ENCODE measurements around the gene POLD3.

POLD3 gene

DNA sequence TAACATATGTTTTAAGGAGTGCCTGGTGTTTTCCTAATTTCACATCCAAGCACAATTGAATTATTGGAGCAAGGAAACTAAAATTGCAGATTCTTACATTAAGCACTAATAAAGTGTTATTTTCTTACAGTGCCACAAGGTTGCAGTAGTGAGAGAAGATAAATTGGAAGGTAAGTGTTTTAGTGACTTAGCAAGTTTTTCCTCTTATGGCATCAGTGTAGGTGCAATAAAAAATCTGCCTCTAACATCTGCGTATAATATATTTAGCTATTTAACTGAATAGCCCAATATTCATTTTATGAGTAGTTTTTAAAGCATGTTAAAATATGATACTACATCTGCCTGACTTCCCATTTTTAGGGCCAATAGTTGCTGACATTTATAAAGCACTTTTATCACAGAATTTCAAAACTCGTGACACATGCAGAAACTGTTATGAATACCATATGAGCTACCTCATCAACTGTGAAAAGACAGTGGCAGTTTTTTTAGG, 19.0 kb downstream of the POLD3 start:
- H2AK5ac ChIP-seq (ENCODE audit: low read depth, low read length) = no peak overlapping the region
- no peak overlapping the region for H3K4ac ChIP-seq (ENCODE audit: low read length)
- H3K36me3 ChIP-seq (replicated peaks in 1 of 2; ENCODE audit: control insufficient read depth in 2 of 2, insufficient read depth in 2 of 2, low read length in 2 of 2) = peaks cover 20 to 93% of the 10 kb centered on the region in 2 donors
- H3K23ac ChIP-seq (ENCODE audit: low read depth, low read length, poor library complexity) = no peak overlapping the region
- H2BK12ac ChIP-seq (ENCODE audit: low read length) = no peak overlapping the region
- H3K4me3 ChIP-seq (ENCODE audit: low read length in 2 of 2) = no peak overlapping the region
- no peak overlapping the region for H3K14ac ChIP-seq (ENCODE audit: low read length)
- H4K91ac ChIP-seq (ENCODE audit: low read depth, low read length, poor library complexity) = no peak overlapping the region
- H2BK5ac ChIP-seq (ENCODE audit: low read length) = no peak overlapping the region
- H3K27ac ChIP-seq (replicated peaks; ENCODE audit: low read length) = no peak overlapping the region
- no peak for DNase-seq (ENCODE audit: low spot score)
- no peak overlapping the region for H2BK120ac ChIP-seq (ENCODE audit: low read depth, low read length)
- H4K8ac ChIP-seq (ENCODE audit: low read depth, low read length) = no peak overlapping the region
- no peaks in the 10 kb centered on the region for H3K4me1 ChIP-seq (ENCODE audit: control insufficient read depth in 2 of 2, insufficient read depth in 1 of 2, low read depth in 1 of 2, low read length in 2 of 2)
- H3K9me3 ChIP-seq (replicated peaks in 1 of 2; ENCODE audit: control insufficient read depth in 2 of 2, insufficient read depth in 1 of 2, low read depth in 1 of 2, low read length in 2 of 2) = peaks cover 0 to 20% of the 10 kb centered on the region in 2 donors
- H3K79me1 ChIP-seq (ENCODE audit: low read depth, low read length) = no peaks in the 10 kb centered on the region
- H3K18ac ChIP-seq (ENCODE audit: low read length) = no peak overlapping the region
- H3K4me2 ChIP-seq (ENCODE audit: insufficient read depth, low read length, poor library complexity, severe bottlenecking) = no peak overlapping the region
- H2AFZ ChIP-seq (ENCODE audit: low read length) = no peak overlapping the region
- no CpG with 5 or more reads among the region's 2 CpGs for WGBS, 2 donors (ENCODE audit: extremely low coverage in 2 of 2, insufficient read length in 2 of 2, insufficient replicate concordance in 1 of 2)
- H3K27me3 ChIP-seq (ENCODE audit: control insufficient read depth in 3 of 3, insufficient read depth in 3 of 3, low read depth in 1 of 3, low read length in 3 of 3) = no peaks in the 10 kb centered on the region
- H3K9ac ChIP-seq (ENCODE audit: low read depth, low read length, poor library complexity) = no peak overlapping the region
- H2BK15ac ChIP-seq (ENCODE audit: low read length) = no peak overlapping the region

DNA sequence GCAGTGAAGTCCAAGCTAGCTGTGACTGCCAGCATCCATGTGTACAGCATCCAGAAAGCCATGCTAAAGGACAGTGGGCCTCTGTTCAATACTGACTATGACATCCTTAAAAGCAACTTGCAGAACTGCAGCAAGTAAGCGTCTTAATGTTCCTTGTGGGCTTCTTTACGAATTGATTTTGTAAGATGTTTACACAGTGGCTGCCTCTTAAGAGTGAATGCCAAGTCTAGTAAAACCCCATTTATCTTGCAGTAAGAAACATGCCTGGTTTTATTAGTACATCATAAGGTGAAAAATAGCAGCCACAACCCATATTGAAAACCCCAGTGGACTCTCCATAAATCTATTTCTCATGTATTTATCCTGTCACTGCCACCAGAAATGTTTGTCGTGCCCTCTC, 20.5 kb downstream of the POLD3 start:
- Histone ChIP-seq H3K9me3 (replicated peaks in 1 of 2; ENCODE audit: control insufficient read depth in 2 of 2, insufficient read depth in 1 of 2, low read depth in 1 of 2, low read length in 2 of 2) (peaks cover 0 to 20% of the 10 kb centered on the region in 2 donors), H3K18ac (ENCODE audit: low read length) (no peak overlapping the region), H3K4ac (ENCODE audit: low read length) (no peak overlapping the region), H3K4me3 (ENCODE audit: low read length in 2 of 2) (no peak overlapping the region), H3K79me1 (ENCODE audit: low read depth, low read length) (no peaks in the 10 kb centered on the region), H3K36me3 (replicated peaks in 1 of 2; ENCODE audit: control insufficient read depth in 2 of 2, insufficient read depth in 2 of 2, low read length in 2 of 2) (peaks cover 19 to 96% of the 10 kb centered on the region in 2 donors), H2AFZ (ENCODE audit: low read length) (no peak overlapping the region), H4K91ac (ENCODE audit: low read depth, low read length, poor library complexity) (no peak overlapping the region), H3K4me2 (ENCODE audit: insufficient read depth, low read length, poor library complexity, severe bottlenecking) (no peak overlapping the region), H3K4me1 (ENCODE audit: control insufficient read depth in 2 of 2, insufficient read depth in 1 of 2, low read depth in 1 of 2, low read length in 2 of 2) (no peaks in the 10 kb centered on the region), H3K14ac (ENCODE audit: low read length) (no peak overlapping the region), H2BK12ac (ENCODE audit: low read length) (no peak overlapping the region), H3K23ac (ENCODE audit: low read depth, low read length, poor library complexity) (no peak overlapping the region), H2BK5ac (ENCODE audit: low read length) (no peak overlapping the region), H3K27me3 (ENCODE audit: control insufficient read depth in 3 of 3, insufficient read depth in 3 of 3, low read depth in 1 of 3, low read length in 3 of 3) (no peaks in the 10 kb centered on the region), H4K8ac (ENCODE audit: low read depth, low read length) (no peak overlapping the region), H2AK5ac (ENCODE audit: low read depth, low read length) (no peak overlapping the region), H2BK120ac (ENCODE audit: low read depth, low read length) (no peak overlapping the region), H3K9ac (ENCODE audit: low read depth, low read length, poor library complexity) (no peak overlapping the region), H2BK15ac (ENCODE audit: low read length) (no peak overlapping the region), H3K27ac (replicated peaks; ENCODE audit: low read length) (no peak overlapping the region)
- no CpG with 5 or more reads among the region's 3 CpGs for WGBS, 2 donors (ENCODE audit: extremely low coverage in 2 of 2, insufficient read length in 2 of 2, insufficient replicate concordance in 1 of 2)
- DNase-seq (ENCODE audit: low spot score) = no peak

DNA sequence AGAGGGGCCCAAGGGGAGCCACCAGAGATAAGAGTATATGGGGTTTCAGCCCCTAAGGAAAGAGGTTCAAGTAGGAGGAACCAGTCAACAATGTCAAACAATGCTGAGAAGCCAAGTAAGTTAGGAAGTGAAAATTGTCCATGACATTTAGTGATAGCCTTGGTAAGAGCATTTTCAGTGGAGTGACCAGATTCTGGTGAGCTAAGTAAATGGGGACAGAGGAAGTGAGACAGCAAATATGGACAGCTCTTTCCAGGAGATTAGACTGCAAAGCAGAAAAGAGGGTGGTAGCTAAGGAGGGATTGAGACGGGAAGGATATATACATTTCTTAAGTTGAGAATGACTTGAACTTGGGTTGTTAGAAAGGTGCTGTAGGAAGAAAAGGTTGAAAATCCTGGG, 22.9 kb downstream of the POLD3 start:
- Histone ChIP-seq H2BK15ac (ENCODE audit: low read length) (no peak overlapping the region), H4K8ac (ENCODE audit: low read depth, low read length) (no peak overlapping the region), H2BK120ac (ENCODE audit: low read depth, low read length) (no peak overlapping the region), H3K4me2 (ENCODE audit: insufficient read depth, low read length, poor library complexity, severe bottlenecking) (no peak overlapping the region), H3K18ac (ENCODE audit: low read length) (no peak overlapping the region), H3K27ac (replicated peaks; ENCODE audit: low read length) (no peak overlapping the region), H3K36me3 (replicated peaks in 1 of 2; ENCODE audit: control insufficient read depth in 2 of 2, insufficient read depth in 2 of 2, low read length in 2 of 2) (peaks cover 17 to 96% of the 10 kb centered on the region in 2 donors), H3K4me1 (ENCODE audit: control insufficient read depth in 2 of 2, insufficient read depth in 1 of 2, low read depth in 1 of 2, low read length in 2 of 2) (no peaks in the 10 kb centered on the region), H2BK12ac (ENCODE audit: low read length) (no peak overlapping the region), H3K79me1 (ENCODE audit: low read depth, low read length) (no peaks in the 10 kb centered on the region), H2AK5ac (ENCODE audit: low read depth, low read length) (no peak overlapping the region), H3K4ac (ENCODE audit: low read length) (no peak overlapping the region), H3K27me3 (ENCODE audit: control insufficient read depth in 3 of 3, insufficient read depth in 3 of 3, low read depth in 1 of 3, low read length in 3 of 3) (no peaks in the 10 kb centered on the region), H3K9me3 (replicated peaks in 1 of 2; ENCODE audit: control insufficient read depth in 2 of 2, insufficient read depth in 1 of 2, low read depth in 1 of 2, low read length in 2 of 2) (peaks cover 0 to 4% of the 10 kb centered on the region in 2 donors), H3K14ac (ENCODE audit: low read length) (no peak overlapping the region), H3K23ac (ENCODE audit: low read depth, low read length, poor library complexity) (no peak overlapping the region), H3K9ac (ENCODE audit: low read depth, low read length, poor library complexity) (no peak overlapping the region), H2AFZ (ENCODE audit: low read length) (no peak overlapping the region), H3K4me3 (ENCODE audit: low read length in 2 of 2) (no peak overlapping the region), H4K91ac (ENCODE audit: low read depth, low read length, poor library complexity) (no peak overlapping the region), H2BK5ac (ENCODE audit: low read length) (no peak overlapping the region)
- DNase-seq (ENCODE audit: low spot score) = no peak
- WGBS, 2 donors (ENCODE audit: extremely low coverage in 2 of 2, insufficient read length in 2 of 2, insufficient replicate concordance in 1 of 2) = no CpG with 5 or more reads among the region's 1 CpG

DNA sequence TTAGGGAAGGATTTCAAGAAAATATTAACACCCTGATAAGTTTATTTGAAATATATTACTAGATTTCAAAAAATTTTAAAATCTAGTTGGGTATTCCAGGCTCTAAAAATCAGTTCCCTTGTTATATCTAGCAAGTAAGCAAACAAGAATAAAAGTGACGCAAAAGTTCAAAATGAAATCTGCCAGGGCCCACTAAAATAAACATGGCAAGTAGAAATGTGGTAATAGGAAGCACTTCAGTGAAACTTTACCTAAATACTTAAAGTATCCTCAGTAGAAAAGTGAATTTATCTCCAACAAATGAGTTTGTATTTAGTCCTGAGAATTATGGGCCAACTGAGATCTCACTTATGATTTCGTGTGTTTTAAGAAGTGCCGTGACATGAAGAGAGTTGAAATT, 23.6 kb downstream of the POLD3 start:
- Histone ChIP-seq H3K9ac (ENCODE audit: low read depth, low read length, poor library complexity) (no peak overlapping the region), H3K18ac (ENCODE audit: low read length) (no peak overlapping the region), H3K4me2 (ENCODE audit: insufficient read depth, low read length, poor library complexity, severe bottlenecking) (no peak overlapping the region), H3K14ac (ENCODE audit: low read length) (no peak overlapping the region), H3K4ac (ENCODE audit: low read length) (no peak overlapping the region), H2BK5ac (ENCODE audit: low read length) (no peak overlapping the region), H4K8ac (ENCODE audit: low read depth, low read length) (no peak overlapping the region), H3K36me3 (replicated peaks in 1 of 2; ENCODE audit: control insufficient read depth in 2 of 2, insufficient read depth in 2 of 2, low read length in 2 of 2) (peaks cover 18 to 98% of the 10 kb centered on the region in 2 donors), H3K4me3 (ENCODE audit: low read length in 2 of 2) (no peak overlapping the region), H3K23ac (ENCODE audit: low read depth, low read length, poor library complexity) (no peak overlapping the region), H3K27ac (replicated peaks; ENCODE audit: low read length) (no peak overlapping the region), H2AFZ (ENCODE audit: low read length) (no peak overlapping the region), H3K9me3 (replicated peaks in 1 of 2; ENCODE audit: control insufficient read depth in 2 of 2, insufficient read depth in 1 of 2, low read depth in 1 of 2, low read length in 2 of 2) (peaks cover 0 to 4% of the 10 kb centered on the region in 2 donors), H3K27me3 (ENCODE audit: control insufficient read depth in 3 of 3, insufficient read depth in 3 of 3, low read depth in 1 of 3, low read length in 3 of 3) (no peaks in the 10 kb centered on the region), H3K79me1 (ENCODE audit: low read depth, low read length) (no peaks in the 10 kb centered on the region), H2AK5ac (ENCODE audit: low read depth, low read length) (no peak overlapping the region), H2BK15ac (ENCODE audit: low read length) (no peak overlapping the region), H2BK12ac (ENCODE audit: low read length) (no peak overlapping the region), H3K4me1 (ENCODE audit: control insufficient read depth in 2 of 2, insufficient read depth in 1 of 2, low read depth in 1 of 2, low read length in 2 of 2) (no peaks in the 10 kb centered on the region), H4K91ac (ENCODE audit: low read depth, low read length, poor library complexity) (no peak overlapping the region), H2BK120ac (ENCODE audit: low read depth, low read length) (no peak overlapping the region)
- DNase-seq (ENCODE audit: low spot score) = no peak
- no CpG with 5 or more reads among the region's 3 CpGs for WGBS, 2 donors (ENCODE audit: extremely low coverage in 2 of 2, insufficient read length in 2 of 2, insufficient replicate concordance in 1 of 2)

Measured in neuronal stem cell (in vitro differentiated cells).